DMS153 (cell line): ENCODE data around the gene ZCCHC7.

Experiments used
- DNase-seq: peaks from one replicate; lab custom pipeline; 2025; lab: John Stamatoyannopoulos, UW

The ZCCHC7 gene

GRCh38 chr9:37405350-37405749 lies 285.0 kb downstream of the ZCCHC7 start:
- no peak for DNase-seq

- no peak for DNase-seq
Observed at GRCh38 chr9:37405764-37406380, 285.5 kb downstream of the ZCCHC7 start.

GRCh38 chr9:37406603-37407401 lies 286.4 kb downstream of the ZCCHC7 start:
- DNase-seq, result no peak

- DNase-seq, result no peak
Observed at GRCh38 chr9:37407468-37407867, 287.1 kb downstream of the ZCCHC7 start.
